ENCODE results near the gene IL34.
A peak's percentile ranks its signal among the peaks of the same experiment; 100 is the strongest.

Gene IL34

DNA sequence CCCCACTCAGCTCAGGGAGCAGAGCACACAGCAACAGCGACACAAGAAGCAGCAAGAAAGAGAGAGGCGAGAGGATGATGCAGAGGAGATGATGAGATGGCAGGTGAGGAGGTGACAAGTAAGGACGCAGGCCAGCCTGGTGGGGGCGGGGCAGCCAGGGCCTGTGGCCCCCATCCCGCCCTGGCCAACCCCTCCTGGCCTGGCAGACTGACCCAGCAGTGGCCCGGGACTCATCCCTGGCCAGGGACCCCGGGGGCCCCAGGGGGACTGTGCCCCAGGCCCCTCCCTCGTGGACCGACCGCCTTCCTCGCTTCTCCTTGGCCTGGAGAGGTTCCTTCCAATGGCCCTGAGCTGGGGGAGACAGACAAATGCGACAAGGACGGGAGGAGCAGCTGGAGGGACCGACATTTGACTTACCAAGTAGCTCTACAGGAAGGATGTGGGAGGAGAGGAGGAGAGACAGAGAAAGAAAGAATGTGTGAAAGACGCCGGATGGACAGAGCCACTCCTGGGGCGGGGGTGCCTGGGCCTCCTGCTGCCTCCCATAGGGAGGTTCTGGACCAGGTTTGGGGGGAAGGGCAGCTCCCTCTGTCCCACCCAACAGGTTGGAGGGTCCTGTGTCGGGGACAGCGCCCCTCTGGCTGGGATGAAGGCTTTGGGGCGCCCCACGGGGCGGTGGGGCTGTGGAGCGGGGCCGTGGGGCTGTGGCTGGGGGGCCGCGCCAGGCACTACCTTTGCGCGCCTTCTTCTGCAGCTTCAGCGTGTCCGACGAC, 32.7 kb downstream of the IL34 start:
- DNase-seq, result no peak

DNA sequence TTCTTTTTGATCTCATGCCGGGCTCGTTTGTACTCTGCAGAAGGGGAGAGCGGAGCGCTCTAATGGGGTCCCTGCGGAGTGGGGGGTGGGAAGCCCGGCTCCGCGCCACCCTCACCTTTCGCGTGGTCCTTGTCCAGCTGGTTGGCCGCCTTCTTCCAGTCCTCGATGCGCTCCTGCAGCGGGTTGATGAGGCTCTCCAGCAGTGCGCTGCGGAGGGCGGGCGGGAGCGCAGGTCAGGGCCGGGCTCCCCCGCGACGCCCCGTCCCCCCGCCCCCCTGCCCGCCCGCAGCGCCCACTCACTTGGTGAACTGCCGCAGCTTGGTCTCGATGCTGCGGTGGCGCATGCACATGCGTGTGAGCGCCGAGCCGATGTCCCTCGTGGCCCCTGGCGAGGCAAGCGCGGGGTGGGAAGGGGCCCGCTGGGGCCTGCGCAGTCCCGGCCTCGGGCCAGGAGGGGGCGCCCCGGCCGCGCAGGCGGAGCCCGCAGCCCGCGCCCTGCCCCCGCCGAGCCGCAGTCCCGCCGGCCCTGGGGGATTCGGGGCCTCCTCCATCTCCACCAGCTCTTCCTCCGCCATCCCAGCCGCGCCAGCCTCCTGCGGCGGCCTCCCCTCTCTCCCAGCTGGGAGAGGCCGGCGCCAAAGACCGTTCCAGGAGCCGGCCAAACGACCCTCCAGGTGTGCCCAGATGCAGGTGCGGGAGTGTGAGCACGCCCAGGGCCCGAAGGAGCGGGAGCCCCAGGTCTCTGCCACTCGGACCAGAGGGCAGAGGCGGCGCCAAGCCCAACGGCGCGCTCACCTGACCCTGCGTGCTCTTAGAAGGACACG, 33.5 kb downstream of the IL34 start:
- DNase-seq, result no peak

DNA sequence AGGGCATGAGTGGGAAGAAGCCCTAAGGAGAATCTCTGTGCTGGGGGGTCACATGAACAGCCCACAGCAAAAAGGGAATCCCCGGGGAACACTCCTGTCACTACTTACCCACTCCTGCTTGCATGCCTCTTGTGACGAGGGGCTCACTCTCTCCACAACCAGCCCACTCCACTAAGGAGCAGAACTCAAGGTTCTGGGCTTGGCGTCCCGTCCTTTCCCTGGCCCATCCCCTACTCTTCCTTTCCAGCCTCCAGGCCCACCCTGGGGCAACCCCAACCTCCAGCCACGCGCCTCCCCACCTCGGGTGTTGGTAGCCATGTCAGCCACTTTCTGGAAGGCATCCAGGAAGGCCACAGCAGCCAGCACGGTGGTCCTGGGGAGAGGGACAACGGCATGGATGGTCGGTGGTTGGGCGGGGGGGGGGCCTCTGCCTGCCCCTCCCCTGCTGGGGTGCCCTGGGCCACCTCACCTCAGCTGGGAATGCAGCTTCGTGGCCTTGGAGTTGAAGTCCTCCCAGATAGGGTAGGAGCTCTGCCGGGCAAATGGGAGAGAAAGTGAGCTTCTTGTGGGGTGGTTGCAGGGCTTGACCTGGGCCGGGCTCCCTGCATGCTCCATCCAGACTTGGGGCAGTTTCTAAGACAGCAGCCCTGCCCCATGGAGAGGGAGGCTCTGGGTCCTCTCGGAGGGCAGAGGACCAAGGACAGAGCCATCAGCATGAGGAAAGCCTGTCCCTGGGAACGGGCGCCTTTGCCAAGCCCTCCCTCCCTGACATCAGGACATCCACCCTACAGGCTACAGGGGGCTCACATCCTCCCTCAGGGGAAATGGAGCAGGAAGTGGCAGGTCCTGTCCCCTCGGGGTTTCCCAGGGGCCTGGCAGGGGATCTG, 34.4 kb downstream of the IL34 start:
- no peak for DNase-seq

DNA sequence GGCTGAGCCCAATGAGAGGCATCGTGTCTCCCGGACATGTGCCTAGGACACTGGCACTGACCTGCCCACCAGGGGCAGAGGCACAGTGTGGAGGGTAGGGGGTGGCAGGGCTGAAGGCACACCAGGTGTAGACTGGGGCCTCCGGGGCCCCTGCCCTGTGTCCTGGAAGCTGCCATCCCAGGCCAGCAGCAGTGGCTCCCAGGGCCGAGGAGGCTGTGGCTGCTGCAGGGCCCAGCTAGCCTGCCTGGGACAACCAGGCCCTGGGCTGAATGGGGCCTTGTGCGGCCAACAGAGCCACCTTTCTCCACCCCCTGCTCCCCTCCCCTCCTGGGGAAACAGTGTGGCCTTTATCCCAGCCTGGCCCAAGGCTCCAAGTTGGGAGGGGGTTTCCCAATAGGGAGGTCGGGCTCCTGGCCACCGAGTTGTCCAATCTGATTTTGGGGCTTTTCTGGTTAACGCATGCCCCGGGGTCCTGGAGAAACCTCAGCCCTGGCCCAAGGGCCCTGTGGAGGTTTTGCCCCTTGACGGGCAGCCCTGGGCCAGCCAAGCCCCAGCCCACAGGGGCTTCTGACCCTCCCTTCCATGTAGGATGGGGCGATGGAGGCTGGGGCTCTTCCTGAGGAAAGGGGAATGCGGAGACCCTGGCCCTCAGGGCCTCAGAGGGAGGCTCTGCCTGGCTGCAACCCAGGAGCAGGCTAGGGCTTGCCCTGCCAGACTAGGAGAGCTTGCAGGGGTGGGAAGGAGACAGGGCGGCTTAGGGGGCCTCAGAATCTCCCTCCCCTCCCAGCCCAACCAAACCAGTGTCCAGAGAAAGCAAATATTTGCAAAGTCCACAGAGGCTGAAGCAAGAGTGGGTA, 35.3 kb downstream of the IL34 start:
- no peak for DNase-seq

DNA sequence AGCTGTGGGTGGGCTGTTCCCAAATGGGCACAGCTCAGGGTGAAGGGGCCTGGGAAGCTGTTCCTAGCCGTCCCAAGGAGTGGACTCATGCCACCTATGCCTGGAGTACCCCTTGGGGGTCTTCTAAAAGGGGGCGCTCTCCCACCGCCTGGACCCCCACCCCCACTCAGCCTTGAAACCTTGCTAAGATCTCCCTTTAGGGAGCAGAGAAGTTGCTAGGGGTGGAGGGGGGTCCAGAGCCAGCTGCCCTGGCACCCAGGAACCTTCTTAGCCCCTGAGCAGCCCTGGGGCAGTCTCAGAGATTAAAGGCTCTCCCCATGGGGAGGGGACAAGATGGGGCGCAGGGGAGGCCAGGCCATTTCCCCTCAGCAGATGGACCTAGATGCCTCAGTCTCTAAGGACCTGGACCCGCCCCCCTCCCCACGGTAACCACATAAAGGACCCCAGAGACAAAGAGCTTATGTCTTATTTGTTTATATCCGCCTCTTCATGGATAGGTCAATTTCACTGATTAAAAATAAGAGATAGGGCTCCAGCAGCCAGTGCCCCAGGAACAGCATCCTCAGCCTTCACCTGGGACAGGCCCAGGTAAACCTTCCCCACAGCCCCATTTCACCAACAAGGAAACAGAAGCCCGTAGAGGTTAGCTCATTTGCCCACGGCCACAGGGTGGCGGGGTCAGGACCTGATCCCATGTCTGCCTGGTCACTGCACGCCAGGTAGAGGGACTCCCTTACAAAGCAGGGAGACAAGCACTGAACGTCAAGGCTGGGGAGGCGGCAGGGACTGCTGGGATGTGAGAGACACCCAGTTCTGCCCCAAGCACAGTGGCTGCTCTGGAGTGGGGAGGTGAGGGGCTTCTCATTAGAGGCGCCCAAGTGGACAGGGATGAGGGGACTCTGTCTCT, 36.1 kb downstream of the IL34 start:
- DNase-seq, result no peak

DNA sequence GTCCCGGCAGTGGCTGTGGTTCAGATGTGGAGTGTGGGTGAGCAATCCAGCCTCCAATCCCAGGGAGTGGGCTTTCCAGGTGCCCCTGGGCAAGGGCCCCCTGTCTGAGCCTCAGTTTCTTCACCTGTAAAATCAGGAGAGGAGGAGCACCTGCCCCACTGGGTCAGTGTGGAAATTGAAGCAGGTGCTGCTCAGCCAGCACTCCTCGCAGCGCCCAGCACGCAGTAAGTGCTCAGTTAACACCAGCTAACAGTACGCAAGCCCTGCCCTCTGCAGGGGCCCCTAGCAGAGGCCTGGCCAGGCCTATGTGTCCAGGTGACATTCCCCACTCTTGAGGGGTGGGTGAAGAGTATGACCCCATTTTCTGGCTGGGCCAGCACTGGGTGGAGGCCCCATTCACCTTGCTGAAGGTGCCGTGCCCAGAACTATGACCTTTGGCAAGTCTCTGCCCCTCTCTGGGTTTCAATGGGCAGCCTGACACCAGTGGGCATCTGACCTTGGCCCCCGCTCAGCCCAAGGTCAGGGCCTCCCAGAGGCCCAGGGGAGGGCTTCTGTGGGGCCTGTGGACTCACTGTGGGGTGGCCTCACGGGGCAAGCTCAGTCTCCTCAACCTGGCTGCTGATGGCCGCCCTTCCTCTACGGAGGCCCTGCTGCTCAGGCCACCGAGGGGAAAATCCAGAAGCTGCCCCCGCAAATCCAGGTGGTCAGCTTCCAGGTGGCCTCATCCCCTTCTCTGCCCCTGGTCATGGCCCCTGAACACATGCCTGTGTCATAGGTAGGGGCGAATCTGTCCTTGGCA, 37.0 kb downstream of the IL34 start:
- no peak for DNase-seq

DNA sequence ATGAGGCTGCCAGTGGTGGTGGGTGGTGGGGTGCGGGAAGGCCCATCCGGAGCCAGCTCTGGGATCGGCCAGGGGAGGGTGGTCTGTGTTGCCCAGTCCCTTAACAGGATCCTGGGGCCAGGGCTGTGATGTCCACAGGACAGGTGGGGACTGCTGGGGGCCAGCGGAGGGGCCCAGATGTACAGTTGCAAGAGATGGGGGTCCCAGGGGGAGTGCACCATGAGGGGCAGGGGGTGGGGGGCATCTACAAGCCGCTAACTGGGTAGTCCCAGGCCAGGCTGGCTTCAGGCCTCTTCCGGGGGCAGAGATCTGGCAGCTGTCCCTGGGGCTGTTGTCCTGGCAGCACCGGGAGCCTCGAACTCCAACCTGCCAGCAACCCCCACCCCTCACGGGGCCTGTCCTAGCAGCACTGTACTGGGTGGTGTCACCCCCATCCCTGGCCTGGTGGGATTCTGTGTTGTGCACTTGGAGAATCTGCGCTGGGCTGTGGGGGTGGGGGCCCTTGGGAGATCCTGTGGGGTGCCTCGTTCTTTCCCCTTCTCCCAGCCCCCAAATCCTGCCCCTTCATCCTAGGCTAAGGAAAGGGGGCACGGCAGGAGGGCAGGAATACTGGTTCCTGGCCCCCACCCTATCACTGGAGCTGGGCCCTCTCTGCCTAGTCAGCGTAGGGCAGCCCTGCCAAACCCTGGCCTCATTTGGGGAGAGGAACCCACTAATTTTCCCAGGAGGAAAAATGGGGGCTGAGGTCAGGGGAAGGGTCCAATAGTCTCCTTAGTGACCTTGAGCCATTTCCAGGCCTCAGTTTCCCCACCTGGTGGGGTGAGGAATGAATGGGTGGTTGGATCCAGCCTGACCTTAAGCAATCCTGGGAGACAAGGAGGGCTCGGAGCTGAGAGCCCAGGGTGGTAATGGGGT, 38.0 kb downstream of the IL34 start:
- DNase-seq, result no peak

DNA sequence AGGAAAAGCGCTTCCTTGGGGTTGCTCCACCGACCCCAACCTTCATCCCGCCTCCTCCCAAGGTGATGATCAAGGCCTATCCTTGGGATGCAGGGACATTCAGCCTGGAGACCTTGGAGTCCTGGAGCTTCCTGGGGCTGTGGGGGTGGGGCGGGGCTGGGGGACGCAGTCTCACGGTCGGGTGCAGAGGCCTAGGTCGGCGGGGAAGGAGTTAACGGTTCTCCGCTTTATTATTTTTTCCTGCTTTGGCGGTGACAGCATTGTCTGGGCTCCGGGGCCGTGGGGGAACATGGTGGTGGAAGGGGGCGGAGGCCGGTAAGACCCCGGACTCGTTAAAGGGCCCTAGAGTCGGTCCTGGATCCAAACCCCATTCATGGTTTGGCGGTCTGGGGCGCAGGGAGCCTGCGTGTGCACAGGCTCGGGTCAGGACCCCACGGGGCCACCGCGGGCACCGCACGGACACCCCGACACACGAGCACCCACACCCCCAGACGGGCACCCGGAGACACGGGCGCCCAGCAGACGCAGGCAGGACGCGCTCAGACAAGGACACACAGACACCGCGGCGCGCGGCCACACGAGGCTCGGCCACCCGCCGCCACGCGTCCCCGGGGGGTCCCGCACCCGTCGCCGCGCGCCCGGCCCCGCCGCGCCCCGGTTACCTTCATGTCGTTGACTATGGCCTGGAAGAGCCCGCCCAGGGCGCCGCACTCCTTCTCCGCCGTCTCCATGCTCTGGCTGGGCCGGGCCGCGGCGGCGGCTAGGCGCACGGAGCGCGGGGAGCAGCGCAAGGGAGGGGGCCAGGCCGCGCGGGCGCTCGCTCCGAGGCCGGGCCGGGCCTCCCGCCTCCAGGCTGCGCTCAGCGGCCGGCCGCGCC, 38.9 kb downstream of the IL34 start:
- DNase-seq, result no peak

DNA sequence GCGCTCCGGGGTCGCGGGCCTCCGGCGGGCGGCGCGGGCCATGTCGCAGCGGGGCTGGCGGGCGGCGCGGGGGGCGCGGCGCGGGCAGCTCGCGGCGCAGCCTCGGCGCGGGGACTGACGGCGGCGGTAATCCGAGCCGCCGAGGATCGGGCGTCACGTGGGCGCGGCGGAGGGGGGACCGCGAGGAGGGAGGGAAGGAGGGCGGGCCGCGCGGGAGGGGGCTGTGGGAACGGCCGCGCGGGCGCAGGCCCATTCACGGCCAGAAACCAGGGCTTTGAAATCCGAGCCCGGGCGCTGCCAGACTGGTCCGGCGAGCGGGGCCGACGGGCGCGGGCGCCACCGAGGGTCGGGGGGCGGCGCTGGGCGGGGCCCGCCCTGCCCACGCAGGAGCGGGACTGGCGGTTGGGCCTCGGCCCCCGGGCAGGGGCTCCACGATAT, 39.6 kb downstream of the IL34 start, which contains the start of gene MTSS2:
TSS of gene MTSS2 (minus strand) at position 116 of the 438 bp plus-strand sequence. CDS start 262 bp downstream, outside the sequence.
- DNase-seq, result peak; percentile 74

DNA sequence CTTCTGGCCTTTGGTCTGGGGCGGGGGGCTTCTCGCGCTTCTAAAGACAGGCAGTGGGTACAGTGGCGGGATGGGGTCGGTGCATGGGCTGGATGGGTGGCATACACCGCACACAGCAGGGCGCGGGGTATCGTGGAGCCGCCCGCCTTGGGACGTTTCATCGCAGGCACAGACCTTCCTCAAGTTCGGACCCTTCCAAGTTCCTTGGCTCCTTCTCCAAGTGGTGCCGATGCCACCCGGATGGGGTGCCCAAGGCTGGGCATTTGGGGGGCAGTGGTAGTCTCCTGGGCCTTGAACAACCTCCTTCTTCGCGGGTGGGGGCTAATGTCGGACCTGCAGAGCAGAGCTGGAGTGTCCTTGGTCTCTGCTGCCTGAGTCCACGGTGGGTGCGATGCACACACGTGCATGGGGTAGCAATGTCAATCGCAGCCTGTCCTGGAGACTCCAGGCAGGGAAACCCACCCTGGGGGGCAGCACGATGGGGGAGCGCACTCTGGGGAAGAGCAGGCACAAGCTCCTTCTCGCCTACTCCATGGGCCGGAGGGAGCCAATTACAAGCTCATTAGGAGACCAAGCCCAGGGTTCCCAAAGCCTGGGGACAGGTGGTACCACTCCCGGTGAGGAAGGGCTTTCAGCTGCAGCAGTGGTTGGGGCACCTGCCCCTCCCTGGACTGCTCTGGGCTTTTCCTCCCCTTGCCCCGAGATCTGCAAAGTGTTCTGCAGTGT, 40.2 kb downstream of the IL34 start:
- peak; percentile 43 for DNase-seq

DNA sequence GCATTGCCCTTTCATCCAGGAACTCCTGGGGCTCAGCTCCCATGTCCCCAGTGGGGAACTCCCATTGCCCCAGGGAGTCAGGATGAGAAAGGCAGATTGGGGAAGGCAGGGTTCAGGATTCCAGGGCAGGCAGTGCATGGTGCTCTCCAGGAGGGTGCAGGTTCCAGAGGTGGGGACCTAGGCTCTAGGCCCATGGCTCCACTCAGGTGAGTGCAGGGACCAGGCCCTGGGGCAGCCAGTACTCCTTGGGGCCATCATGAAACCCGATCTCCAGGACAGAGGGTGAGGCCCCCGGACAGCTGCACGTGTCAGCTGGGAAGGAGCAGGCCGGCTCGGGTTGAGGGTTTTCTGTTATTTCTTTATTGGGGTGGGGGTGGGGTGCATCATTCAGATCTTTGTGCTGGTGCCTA, 40.7 kb downstream of the IL34 start:
- peak; percentile 43 for DNase-seq

DNA sequence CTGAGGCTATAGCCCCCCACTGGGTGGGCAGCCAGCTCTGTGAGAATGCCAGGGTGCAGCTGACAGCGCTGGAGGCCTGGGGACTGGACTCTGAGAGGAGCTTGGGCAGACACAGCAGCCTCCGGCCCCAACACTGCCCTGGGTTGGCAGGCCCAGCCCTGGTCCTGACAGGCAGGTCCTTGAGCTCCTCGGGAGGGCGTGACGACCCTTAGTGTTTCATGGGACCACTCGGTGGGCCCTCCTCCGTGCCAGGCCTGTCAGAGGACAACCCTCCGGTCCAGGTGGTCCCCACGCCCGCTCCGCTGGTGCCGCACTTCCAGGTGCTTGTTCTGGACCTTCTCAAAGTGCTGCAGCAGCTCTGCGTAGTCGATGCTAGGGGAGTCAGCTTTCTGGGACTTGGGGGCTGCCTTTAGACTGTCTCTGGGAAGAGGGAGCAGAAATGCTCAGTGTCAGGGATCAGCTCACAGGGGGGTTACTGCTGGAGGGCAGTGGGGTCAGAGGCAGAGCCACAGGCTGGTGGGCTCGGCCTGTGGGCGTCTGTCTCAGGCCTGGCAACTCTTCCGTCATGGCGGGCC, 41.4 kb downstream of the IL34 start:
- no peak for DNase-seq

DNA sequence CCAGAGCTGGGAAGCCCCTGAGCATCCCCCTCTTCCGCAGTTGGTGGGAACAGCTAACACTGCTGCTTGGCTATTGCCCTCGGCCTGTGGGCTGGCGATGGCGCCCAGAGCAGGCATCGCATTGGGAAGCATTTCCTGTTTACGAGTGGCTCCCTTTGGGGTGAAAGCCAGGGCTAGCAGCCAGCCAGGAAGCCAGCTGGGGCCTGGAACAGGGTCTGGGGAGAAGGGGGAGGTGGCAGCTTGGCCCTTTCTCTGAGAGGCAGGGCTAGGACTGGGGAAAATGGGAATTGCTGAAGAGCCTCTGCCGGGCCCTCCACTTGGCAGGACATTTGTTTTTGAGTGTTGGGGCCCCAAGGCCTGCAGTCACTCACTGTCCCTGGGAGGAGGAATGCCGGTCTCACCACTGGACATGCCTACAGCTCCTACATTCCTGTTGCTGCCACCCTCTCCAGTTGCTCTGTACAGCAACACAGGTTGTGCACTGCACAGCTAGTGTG, 41.9 kb downstream of the IL34 start:
- DNase-seq, result peak; percentile 48

DNA sequence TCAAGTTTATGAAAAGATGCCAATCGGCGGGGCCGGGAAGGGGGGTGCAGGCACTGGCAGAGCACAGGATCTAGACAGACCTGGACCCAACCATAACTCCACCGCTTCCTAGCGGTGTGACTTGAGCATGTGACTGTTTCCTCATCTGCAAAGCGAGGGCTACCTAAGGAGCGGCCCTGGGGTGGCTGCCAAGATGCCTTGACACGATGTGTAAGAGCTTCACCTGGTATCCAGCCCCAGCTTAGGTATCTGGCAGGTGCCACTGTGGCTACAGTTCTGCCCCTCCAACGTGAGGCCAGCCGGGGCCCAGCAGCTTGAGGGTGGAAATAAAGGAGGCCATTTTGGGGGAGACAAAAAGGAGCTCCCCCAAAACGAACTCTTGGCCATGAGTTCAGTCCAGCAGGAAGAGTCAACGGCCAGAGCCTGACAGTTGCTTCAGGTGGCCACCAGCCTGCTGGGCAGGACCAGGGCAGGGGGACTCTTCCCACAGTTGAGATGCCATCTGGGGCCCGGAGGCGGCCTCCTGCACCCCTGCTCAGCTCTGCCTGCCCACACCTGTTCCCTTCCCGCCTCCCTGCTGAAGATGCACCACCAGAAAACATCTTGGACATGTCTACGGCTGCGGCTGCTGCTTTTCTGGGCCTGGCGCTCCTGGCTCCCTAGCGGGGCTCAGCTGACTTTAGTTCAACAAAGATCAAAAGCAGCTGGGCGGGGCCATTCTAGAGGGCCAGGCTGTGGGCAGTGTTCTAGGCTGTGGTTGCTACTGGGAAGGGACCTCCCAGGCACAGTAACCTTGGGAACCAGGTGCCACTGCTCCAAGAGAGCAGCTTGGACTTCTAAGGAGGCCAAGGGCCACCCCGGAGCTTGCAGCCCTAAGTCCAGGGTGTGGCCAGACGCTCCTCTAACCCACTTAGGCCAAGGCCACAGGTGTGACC, 42.9 kb downstream of the IL34 start:
- DNase-seq, result no peak

Data from DMS 273 treated with DMSO at 0.1 percent for 48 hours (cell line).